HepG2 (cell line): ENCODE results near the gene TTLL11. TPM values are rescaled to one million over a fixed set of nuclear protein-coding genes. Genes with fewer than 3 reads are reported as not detected.

Source experiments
- AKNA ChIP-seq: sonication (generic); formaldehyde crosslinking; IDR thresholded peaks from 2 replicates; pipeline ENCODE4 v1.4.0; 2020; ENCODE audit warnings: missing genetic modification reagents, borderline replicate concordance
- ARNT ChIP-seq: fragments of 450-650 bp; IDR thresholded peaks from 2 replicates; pipeline ENCODE4 v1.6.1; 2017
- CHD4 ChIP-seq: fragments of 200-600 bp; sonication (generic); IDR thresholded peaks from 2 replicates; pipeline ENCODE4 v1.7.0; 2017; ENCODE audit warnings: mild to moderate bottlenecking, low read length, borderline replicate concordance
- GABPA ChIP-seq, 2 experiments: IDR thresholded peaks; 2 replicates each; pipeline ENCODE4 v1.6.1; 2011 to 2016; ENCODE audit warnings: low read depth in 2 of 2, low read length in 1 of 2, missing biosample characterization in 1 of 2, missing genetic modification characterization in 1 of 2
- GATAD2A ChIP-seq: IDR thresholded peaks from 2 replicates; pipeline ENCODE4 v1.6.1; 2016
- HES4 ChIP-seq: sonication (generic); formaldehyde crosslinking; IDR thresholded peaks from 2 replicates; pipeline ENCODE4 v1.9.0; 2021; ENCODE audit warnings: mild to moderate bottlenecking, missing genetic modification reagents, borderline replicate concordance
- HIVEP1 ChIP-seq: sonication (generic); formaldehyde crosslinking; IDR thresholded peaks from 2 replicates; pipeline ENCODE4 v1.4.0; 2020; ENCODE audit warnings: mild to moderate bottlenecking, missing genetic modification reagents
- HNRNPK ChIP-seq: fragments of 200-400 bp; formaldehyde crosslinking; IDR thresholded peaks from 2 replicates; pipeline ENCODE4 v1.6.1; 2018; ENCODE audit warnings: low read length, low read depth, moderate library complexity, mild to moderate bottlenecking; ENCODE audit not compliant: poor library complexity, severe bottlenecking
- MAZ ChIP-seq, 2 experiments: sonication (generic) in 1 of 2; formaldehyde crosslinking in 1 of 2; IDR thresholded peaks; 2 replicates each; pipeline versions ENCODE4 v1.5.0 to v1.6.1; 2012 to 2020; ENCODE audit warnings: low read depth in 2 of 2, mild to moderate bottlenecking in 2 of 2, borderline replicate concordance in 1 of 2, improper control_type of control experiment in 1 of 2, low read length in 1 of 2, missing genetic modification reagents in 1 of 2, moderate library complexity in 1 of 2
- SNAPC2 ChIP-seq: sonication (generic); formaldehyde crosslinking; IDR thresholded peaks from 2 replicates; pipeline ENCODE4 v1.8.1; 2022; ENCODE audit warnings: mild to moderate bottlenecking, missing genetic modification reagents
- SOX13 ChIP-seq, 3 experiments: fragments of 450-650 bp in 1 of 3; sonication (generic) in 1 of 3; formaldehyde crosslinking in 1 of 3; IDR thresholded peaks in 2 of 3; conservative IDR thresholded peaks in 1 of 3; 2 replicates each; pipeline versions ENCODE4 v1.5.0 to v1.6.1; 2016 to 2020; ENCODE audit warnings: antibody characterized with exemption in 1 of 3, mild to moderate bottlenecking in 1 of 3, missing compliant biosample characterization in 1 of 3, missing genetic modification reagents in 1 of 3, moderate library complexity in 1 of 3
- SOX5 ChIP-seq: IDR thresholded peaks from 2 replicates; pipeline ENCODE4 v1.6.1; 2016; ENCODE audit warnings: borderline replicate concordance
- TMF1 ChIP-seq: sonication (generic); formaldehyde crosslinking; IDR thresholded peaks from 2 replicates; pipeline ENCODE4 v1.8.1; 2022; ENCODE audit warnings: low read depth, missing genetic modification reagents
- ZFP90 ChIP-seq: sonication (generic); formaldehyde crosslinking; IDR thresholded peaks from 2 replicates; pipeline ENCODE4 v1.8.0; 2022; ENCODE audit warnings: missing genetic modification reagents, mild to moderate bottlenecking, inconsistent platforms, borderline replicate concordance
- ZNF12 ChIP-seq: sonication (generic); formaldehyde crosslinking; IDR thresholded peaks from 2 replicates; pipeline ENCODE4 v1.5.0; 2020; ENCODE audit warnings: missing genetic modification reagents
- ZNF589 ChIP-seq: sonication (generic); formaldehyde crosslinking; conservative IDR thresholded peaks from 2 replicates; pipeline ENCODE4 v1.8.0; 2022; ENCODE audit warnings: mild to moderate bottlenecking, moderate library complexity, missing genetic modification reagents
- ZNF883 ChIP-seq: sonication (generic); formaldehyde crosslinking; IDR thresholded peaks from 2 replicates; pipeline ENCODE4 v1.5.1; 2020; ENCODE audit warnings: mild to moderate bottlenecking, missing genetic modification reagents; ENCODE audit errors: not compliant biosample characterization
- ZXDC ChIP-seq: sonication (generic); formaldehyde crosslinking; IDR thresholded peaks from 2 replicates; pipeline ENCODE4 v1.5.0; 2020; ENCODE audit warnings: mild to moderate bottlenecking, missing genetic modification reagents
- polyA plus RNA-seq, 8 experiments: library from polyadenylated mRNA; depleted of rRNA in 3 of 8; stranded (reverse) in 7 of 8; unstranded in 1 of 8; fragments of >200 nt; fragmentation: Illumina TruSeq in 4 of 8; extraction: Trizol in 4 of 8; gene quantifications; 2 replicates each; pipeline versions ENCODE4 v1.2.1 to v1.2.3, GENCODE V29; 2011 to 2016; ENCODE audit warnings: low read depth in 4 of 8, missing spikeins in 1 of 8, mixed read lengths in 1 of 8; ENCODE audit not compliant: insufficient read depth in 1 of 8
- total RNA-seq, 5 experiments: library from RNA; depleted of rRNA; stranded (reverse); fragments of >200 nt; fragmentation: Illumina TruSeq; extraction: Trizol; gene quantifications; 2 replicates each; pipeline ENCODE4 v1.2.3, GENCODE V29; 2016; ENCODE audit warnings: low read depth in 1 of 5
- TF ChIP-seq, protein P1 (sequence below): sonication (generic); formaldehyde crosslinking; conservative IDR thresholded peaks from 2 replicates; pipeline ENCODE4 v1.4.0; 2020; ENCODE audit warnings: missing genetic modification reagents

The TTLL11 gene
- total and polyA plus RNA-seq, 2 of the 13 experiments (the other 11 are each of a cell fraction or from before 2014, with no cell fraction given) = 4.5 to 5.2 TPM

DNA sequence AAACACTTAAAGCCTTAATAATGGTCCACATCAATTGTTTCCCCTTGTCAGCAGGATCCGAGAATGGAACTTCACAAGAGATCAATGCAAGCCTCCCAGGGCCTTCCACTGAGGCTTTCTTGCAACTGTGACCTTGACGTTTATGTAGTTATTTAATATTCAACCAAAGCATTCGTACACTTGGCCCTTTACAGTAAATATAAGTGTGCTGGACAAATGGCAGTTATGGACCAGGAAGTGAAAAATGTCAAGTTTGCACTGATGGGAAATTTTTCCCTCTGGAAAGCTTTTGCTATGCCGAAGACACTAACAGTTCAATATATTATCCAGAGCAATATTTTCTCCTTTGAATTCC lies 101.8 kb downstream of the TTLL11 start (continued):
- TF ChIP-seq SOX13 (IDR thresholded peaks at IDR 0.05) (no peak), SOX13 (CRISPR knock-in tag; conservative IDR thresholded peaks at IDR 0.05 in 1 of 2, IDR thresholded peaks at IDR 0.05 in 1 of 2) (peak in 1 of 2 experiments; percentile 81; a peak in 2 of 4 replicates), ZNF589 (CRISPR knock-in tag) (no peak), MAZ (IDR thresholded peaks at IDR 0.05; ENCODE audit: borderline replicate concordance, low read depth, low read length) (no peak), MAZ (CRISPR knock-in tag; IDR thresholded peaks at IDR 0.05; ENCODE audit: low read depth) (no peak), ARNT (no peak), CHD4 (no peak), GABPA (IDR thresholded peaks at IDR 0.05; ENCODE audit: low read depth, low read length) (no peak), GABPA (CRISPR knock-in tag; IDR thresholded peaks at IDR 0.05; ENCODE audit: low read depth) (0 out of 2 replicates have a peak, but pooled peaks have one; percentile 16), SNAPC2 (CRISPR knock-in tag) (no peak), ZNF883 (no peak), TMF1 (no peak), ZFP90 (0 out of 2 replicates have a peak, but pooled peaks have one; percentile 24), SOX5 (peak; percentile 49; the same call in 1 of the 2 replicates), HNRNPK (no peak), HIVEP1 (CRISPR knock-in tag) (no peak), HES4 (CRISPR knock-in tag) (no peak), ZNF12 (no peak), AKNA (CRISPR knock-in tag) (no peak), ZXDC (no peak), GATAD2A (CRISPR knock-in tag) (peak; percentile 56)
- TF ChIP-seq, protein P1, sequence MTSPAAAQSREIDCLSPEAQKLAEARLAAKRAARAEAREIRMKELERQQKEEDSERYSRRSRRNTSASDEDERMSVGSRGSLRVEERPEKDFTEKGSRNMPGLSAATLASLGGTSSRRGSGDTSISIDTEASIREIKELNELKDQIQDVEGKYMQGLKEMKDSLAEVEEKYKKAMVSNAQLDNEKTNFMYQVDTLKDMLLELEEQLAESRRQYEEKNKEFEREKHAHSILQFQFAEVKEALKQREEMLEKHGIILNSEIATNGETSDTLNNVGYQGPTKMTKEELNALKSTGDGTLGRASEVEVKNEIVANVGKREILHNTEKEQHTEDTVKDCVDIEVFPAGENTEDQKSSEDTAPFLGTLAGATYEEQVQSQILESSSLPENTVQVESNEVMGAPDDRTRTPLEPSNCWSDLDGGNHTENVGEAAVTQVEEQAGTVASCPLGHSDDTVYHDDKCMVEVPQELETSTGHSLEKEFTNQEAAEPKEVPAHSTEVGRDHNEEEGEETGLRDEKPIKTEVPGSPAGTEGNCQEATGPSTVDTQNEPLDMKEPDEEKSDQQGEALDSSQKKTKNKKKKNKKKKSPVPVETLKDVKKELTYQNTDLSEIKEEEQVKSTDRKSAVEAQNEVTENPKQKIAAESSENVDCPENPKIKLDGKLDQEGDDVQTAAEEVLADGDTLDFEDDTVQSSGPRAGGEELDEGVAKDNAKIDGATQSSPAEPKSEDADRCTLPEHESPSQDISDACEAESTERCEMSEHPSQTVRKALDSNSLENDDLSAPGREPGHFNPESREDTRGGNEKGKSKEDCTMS (CRISPR knock-in tag) = no peak
